GM23338 (cell line): Measurements from ENCODE around the gene LMF1. TPM values are rescaled to one million over a fixed set of nuclear protein-coding genes. Genes with fewer than 3 reads are reported as not detected.

ENCODE experiments used
- ATAC-seq: fragments of 200-7000 bp; cut with Tn5 transposase; 3 replicates; pipeline ENCODE4 v1.9.1; 2020
- DNase-seq: peaks from one replicate; pipeline ENCODE4 v3.0.0-alpha.2; 2015; ENCODE audit warnings: low spot score
- H2AFZ ChIP-seq: fragments of 200-600 bp; sonication (generic); 2 replicates; pipeline ENCODE4 v1.8.0; 2016; ENCODE audit warnings: antibody characterized with exemption, mild to moderate bottlenecking, moderate library complexity
- H3F3A ChIP-seq: fragments of 200-600 bp; sonication (generic); replicated peaks from 2 replicates; pipeline ENCODE4 v1.8.0; 2017; ENCODE audit warnings: antibody characterized with exemption, mixed run types, low read depth
- H3K27ac ChIP-seq: fragments of 200-600 bp; sonication (generic); 2 replicates; pipeline ENCODE4 v1.6.1; 2016; ENCODE audit warnings: low read depth
- H3K27me3 ChIP-seq: fragments of 200-600 bp; sonication (generic); 2 replicates; pipeline ENCODE4 v1.8.0; 2016; ENCODE audit warnings: mild to moderate bottlenecking, mixed run types, moderate library complexity; ENCODE audit not compliant: insufficient read depth
- H3K36me3 ChIP-seq: fragments of 200-600 bp; sonication (generic); 2 replicates; pipeline ENCODE4 v1.8.0; 2016; ENCODE audit warnings: mild to moderate bottlenecking; ENCODE audit not compliant: insufficient read depth
- H3K4me1 ChIP-seq: fragments of 200-600 bp; sonication (generic); 2 replicates; pipeline ENCODE4 v1.8.0; 2016; ENCODE audit warnings: mild to moderate bottlenecking, moderate library complexity; ENCODE audit not compliant: insufficient read depth
- H3K4me2 ChIP-seq: fragments of 200-600 bp; sonication (generic); 2 replicates; pipeline ENCODE4 v1.7.1; 2017; ENCODE audit warnings: mixed run types
- H3K4me3 ChIP-seq: fragments of 200-600 bp; sonication (generic); 2 replicates; pipeline ENCODE4 v1.6.1; 2016; ENCODE audit warnings: mixed run types
- H3K79me2 ChIP-seq: fragments of 200-600 bp; sonication (generic); replicated peaks from 2 replicates; pipeline ENCODE4 v1.8.0; 2017; ENCODE audit warnings: mild to moderate bottlenecking; ENCODE audit not compliant: insufficient read depth
- H3K9me2 ChIP-seq: fragments of 200-600 bp; sonication (generic); 2 replicates; pipeline ENCODE4 v1.8.0; 2017; ENCODE audit not compliant: insufficient read depth
- H4K20me1 ChIP-seq: fragments of 200-600 bp; sonication (generic); replicated peaks from 2 replicates; pipeline ENCODE4 v1.8.0; 2017; ENCODE audit warnings: mild to moderate bottlenecking; ENCODE audit not compliant: insufficient read depth
- H3K27ac Mint-ChIP-seq: 2 replicates; pipeline ENCODE4 v1.8.0; 2020; ENCODE audit warnings: inconsistent platforms, mild to moderate bottlenecking, moderate library complexity, mixed read lengths
- H3K27me3 Mint-ChIP-seq: 3 replicates; pipeline ENCODE4 v1.8.0; 2022; ENCODE audit warnings: low read depth, mild to moderate bottlenecking, moderate library complexity, mixed read lengths, inconsistent platforms; ENCODE audit not compliant: insufficient read depth, poor library complexity
- H3K36me3 Mint-ChIP-seq: 3 replicates; pipeline ENCODE4 v1.8.0; 2021; ENCODE audit warnings: low read depth, mild to moderate bottlenecking, inconsistent platforms, moderate library complexity, mixed read lengths
- H3K4me1 Mint-ChIP-seq: 3 replicates; pipeline ENCODE4 v1.8.0; 2020; ENCODE audit warnings: mild to moderate bottlenecking, inconsistent platforms, mixed read lengths
- H3K4me3 Mint-ChIP-seq: 3 replicates; pipeline ENCODE4 v1.8.0; 2021; ENCODE audit warnings: moderate library complexity, mild to moderate bottlenecking, inconsistent platforms, mixed read lengths
- H3K9me3 Mint-ChIP-seq: 3 replicates; pipeline ENCODE4 v1.8.0; 2020; ENCODE audit warnings: moderate library complexity, mild to moderate bottlenecking, inconsistent platforms, mixed read lengths
- EZH2 ChIP-seq: fragments of 200-600 bp; sonication (generic); IDR thresholded peaks from one replicate; pipeline ENCODE4 v1.8.0; 2017; ENCODE audit warnings: antibody characterized with exemption, mild to moderate bottlenecking, low read depth; ENCODE audit not compliant: unreplicated experiment
- POLR2AphosphoS5 ChIP-seq: IDR thresholded peaks from 2 replicates; pipeline ENCODE4 v1.6.1; 2016; ENCODE audit warnings: antibody characterized with exemption, low read depth
- REST ChIP-seq: IDR thresholded peaks from one replicate; pipeline ENCODE4 v1.6.1; 2018; ENCODE audit warnings: antibody characterized with exemption; ENCODE audit not compliant: unreplicated experiment
- STAT1 ChIP-seq: IDR thresholded peaks from one replicate; pipeline ENCODE4 v1.6.1; 2016; ENCODE audit warnings: antibody characterized with exemption; ENCODE audit not compliant: unreplicated experiment
- ZNF462 ChIP-seq: fragments of 250-450 bp; sonication (Bioruptor Pico); IDR thresholded peaks from 2 replicates; pipeline ENCODE4 v1.5.0; 2020; ENCODE audit warnings: mild to moderate bottlenecking, moderate library complexity
- polyA plus RNA-seq: library from polyadenylated mRNA; unstranded; fragments of >200 nt; fragmentation: Nextera tagmentation; extraction: Ambion mirVana; gene quantifications from 2 replicates; pipeline ENCODE4 v1.2.1, GENCODE V29; 2016
- total RNA-seq: library from RNA; depleted of rRNA; stranded (reverse); fragments of >200 nt; shearing (Covaris generic); gene quantifications from 2 replicates; pipeline ENCODE4 v1.2.3, GENCODE V29; 2014
- TF ChIP-seq, protein P1 (sequence below): IDR thresholded peaks from 2 replicates; pipeline ENCODE4 v1.6.1; 2016; ENCODE audit warnings: antibody characterized with exemption
- TF ChIP-seq, protein P2 (sequence below), 2 experiments: fragments of 200-600 bp in 1 of 2; sonication (generic) in 1 of 2; conservative IDR thresholded peaks; 2 replicates each; pipeline versions ENCODE4 v1.5.1 to v1.6.1; 2016 to 2017; ENCODE audit warnings: antibody characterized with exemption in 2 of 2, low read depth in 2 of 2, mild to moderate bottlenecking in 2 of 2, moderate library complexity in 1 of 2

LMF1 gene
- total and polyA plus RNA-seq, 2 experiments from 2014 or later: 4.2 to 10.1 TPM

DNA sequence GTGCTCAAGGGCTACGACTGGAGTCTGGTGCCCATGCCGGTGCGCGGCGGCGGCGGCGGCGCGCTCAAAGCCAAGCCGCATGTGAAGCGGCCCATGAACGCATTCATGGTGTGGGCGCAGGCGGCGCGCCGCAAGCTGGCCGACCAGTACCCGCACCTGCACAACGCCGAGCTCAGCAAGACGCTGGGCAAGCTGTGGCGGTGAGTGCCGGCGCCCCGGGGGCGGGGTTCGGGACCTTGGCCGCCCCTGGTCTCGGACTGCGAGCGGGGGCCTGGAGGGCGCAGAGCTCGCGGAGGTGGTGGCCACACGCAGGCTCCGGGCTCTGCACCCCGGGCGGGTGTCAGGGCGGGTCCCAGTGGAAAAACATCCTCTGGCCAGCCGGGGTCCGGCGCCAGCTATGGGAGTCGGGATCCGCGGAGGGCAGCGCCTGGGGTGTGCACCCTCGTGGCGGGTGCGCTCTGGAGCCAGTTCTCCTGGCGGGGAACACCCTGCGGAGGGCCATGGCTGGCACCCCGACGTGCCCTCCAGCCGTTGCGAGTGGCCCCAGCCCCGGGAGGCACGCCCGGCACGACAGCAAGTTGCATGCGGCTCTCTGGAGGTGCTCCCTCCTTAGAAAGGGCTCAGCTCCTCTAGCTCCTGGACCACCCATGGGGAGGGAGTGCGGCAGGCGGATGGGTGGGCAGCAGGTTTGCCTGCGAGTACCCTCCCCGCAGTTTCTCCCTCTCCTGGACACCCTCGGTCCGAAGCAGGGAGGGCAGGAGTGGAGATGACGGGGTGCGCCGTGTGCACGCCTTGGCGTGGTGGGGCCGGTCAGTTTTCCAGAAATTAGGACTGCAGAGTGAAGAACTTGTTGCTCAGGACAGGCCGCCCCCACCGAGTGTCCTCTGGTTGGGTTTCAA lies 11.6 kb upstream of the LMF1 start:
- peak overlapping the region; percentile 66 for H3K4me3 ChIP-seq
- no peaks in the 10 kb centered on the region for H3K9me3 Mint-ChIP-seq
- no peaks in the 10 kb centered on the region for H3K36me3 ChIP-seq
- H3K36me3 Mint-ChIP-seq: peaks cover 3% of the 10 kb centered on the region; the same call in 1 of the 3 replicates
- no peaks in the 10 kb centered on the region for H3K79me2 ChIP-seq
- H3K27me3 ChIP-seq: peaks cover 27% of the 10 kb centered on the region
- H3F3A ChIP-seq: no peaks in the 10 kb centered on the region
- no peak overlapping the region for H3K27ac ChIP-seq
- no peak overlapping the region for H2AFZ ChIP-seq
- H4K20me1 ChIP-seq: no peaks in the 10 kb centered on the region; the same call in 1 of the 2 replicates
- H3K4me1 Mint-ChIP-seq: peaks cover 7% of the 10 kb centered on the region
- no peaks in the 10 kb centered on the region for H3K9me2 ChIP-seq
- TF ChIP-seq, protein P1, sequence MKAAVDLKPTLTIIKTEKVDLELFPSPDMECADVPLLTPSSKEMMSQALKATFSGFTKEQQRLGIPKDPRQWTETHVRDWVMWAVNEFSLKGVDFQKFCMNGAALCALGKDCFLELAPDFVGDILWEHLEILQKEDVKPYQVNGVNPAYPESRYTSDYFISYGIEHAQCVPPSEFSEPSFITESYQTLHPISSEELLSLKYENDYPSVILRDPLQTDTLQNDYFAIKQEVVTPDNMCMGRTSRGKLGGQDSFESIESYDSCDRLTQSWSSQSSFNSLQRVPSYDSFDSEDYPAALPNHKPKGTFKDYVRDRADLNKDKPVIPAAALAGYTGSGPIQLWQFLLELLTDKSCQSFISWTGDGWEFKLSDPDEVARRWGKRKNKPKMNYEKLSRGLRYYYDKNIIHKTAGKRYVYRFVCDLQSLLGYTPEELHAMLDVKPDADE: no peak
- TF ChIP-seq REST (no peak), EZH2 (peak; percentile 57), POLR2AphosphoS5 (no peak; the same call in 1 of the 2 replicates)
- TF ChIP-seq, protein P2, sequence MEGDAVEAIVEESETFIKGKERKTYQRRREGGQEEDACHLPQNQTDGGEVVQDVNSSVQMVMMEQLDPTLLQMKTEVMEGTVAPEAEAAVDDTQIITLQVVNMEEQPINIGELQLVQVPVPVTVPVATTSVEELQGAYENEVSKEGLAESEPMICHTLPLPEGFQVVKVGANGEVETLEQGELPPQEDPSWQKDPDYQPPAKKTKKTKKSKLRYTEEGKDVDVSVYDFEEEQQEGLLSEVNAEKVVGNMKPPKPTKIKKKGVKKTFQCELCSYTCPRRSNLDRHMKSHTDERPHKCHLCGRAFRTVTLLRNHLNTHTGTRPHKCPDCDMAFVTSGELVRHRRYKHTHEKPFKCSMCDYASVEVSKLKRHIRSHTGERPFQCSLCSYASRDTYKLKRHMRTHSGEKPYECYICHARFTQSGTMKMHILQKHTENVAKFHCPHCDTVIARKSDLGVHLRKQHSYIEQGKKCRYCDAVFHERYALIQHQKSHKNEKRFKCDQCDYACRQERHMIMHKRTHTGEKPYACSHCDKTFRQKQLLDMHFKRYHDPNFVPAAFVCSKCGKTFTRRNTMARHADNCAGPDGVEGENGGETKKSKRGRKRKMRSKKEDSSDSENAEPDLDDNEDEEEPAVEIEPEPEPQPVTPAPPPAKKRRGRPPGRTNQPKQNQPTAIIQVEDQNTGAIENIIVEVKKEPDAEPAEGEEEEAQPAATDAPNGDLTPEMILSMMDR (conservative IDR thresholded peaks at IDR 0.05; ENCODE audit: low read depth in 2 of 2): no peak
- ATAC-seq (peak; percentile 4), DNase-seq (peak; percentile 46)
- H3K4me2 ChIP-seq: peak overlapping the region; percentile 80
- no peaks in the 10 kb centered on the region for H3K4me1 ChIP-seq
- H3K27ac Mint-ChIP-seq: no peak overlapping the region
- H3K4me3 Mint-ChIP-seq: peak overlapping the region; percentile 69
- H3K27me3 Mint-ChIP-seq: peaks cover 30% of the 10 kb centered on the region

DNA sequence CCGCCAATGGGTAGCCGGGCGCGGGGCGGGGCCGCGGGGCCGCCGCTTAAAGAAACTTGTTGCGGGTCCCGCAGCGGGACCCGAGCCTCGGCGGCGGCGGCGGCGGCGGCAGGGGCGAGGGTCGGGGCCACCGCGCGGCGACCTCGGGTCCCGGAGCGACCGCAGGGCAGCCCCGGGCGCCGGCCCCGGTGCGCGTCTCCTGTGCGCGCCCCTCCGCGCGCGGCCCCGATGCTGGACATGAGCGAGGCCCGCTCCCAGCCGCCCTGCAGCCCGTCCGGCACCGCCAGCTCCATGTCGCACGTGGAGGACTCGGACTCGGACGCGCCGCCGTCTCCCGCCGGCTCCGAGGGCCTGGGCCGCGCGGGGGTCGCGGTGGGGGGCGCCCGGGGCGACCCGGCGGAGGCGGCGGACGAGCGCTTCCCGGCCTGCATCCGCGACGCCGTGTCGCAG lies 10.9 kb upstream of the LMF1 start, which contains the start of gene SOX8:
Gene SOX8 (plus strand): TSS at position 76 of the 450 bp plus-strand sequence. CDS start 153 bp downstream, at position 229.
- Histone ChIP-seq H3K4me3 (peak within 1 kb of the TSS; percentile 68), H3F3A (no peaks in the 10 kb centered on the region), H3K79me2 (no peaks in the 10 kb centered on the region), H4K20me1 (no peaks in the 10 kb centered on the region; the same call in 1 of the 2 replicates), H3K27ac (no peak within 1 kb of the TSS), H3K4me2 (peak within 1 kb of the TSS; percentile 84), H3K9me2 (no peaks in the 10 kb centered on the region), H3K4me1 (no peaks in the 10 kb centered on the region), H3K36me3 (no peaks in the 10 kb centered on the region), H3K27me3 (peaks cover 27% of the 10 kb centered on the region), H2AFZ (no peak within 1 kb of the TSS)
- H3K9me3 Mint-ChIP-seq: no peaks in the 10 kb centered on the region
- H3K4me3 Mint-ChIP-seq: peak within 1 kb of the TSS; percentile 86
- peaks cover 7% of the 10 kb centered on the region for H3K4me1 Mint-ChIP-seq
- ATAC-seq (no peak; the same call in 2 of the 3 replicates), DNase-seq (peak; percentile 72)
- peaks cover 3% of the 10 kb centered on the region; the same call in 1 of the 3 replicates for H3K36me3 Mint-ChIP-seq
- peaks cover 30% of the 10 kb centered on the region for H3K27me3 Mint-ChIP-seq
- no peak within 1 kb of the TSS for H3K27ac Mint-ChIP-seq
- TF ChIP-seq STAT1 (no peak), ZNF462 (CRISPR knock-in tag) (no peak)
